HCT116 (cell line): Measurements from ENCODE around the gene FER. TPM values are rescaled to one million over a fixed set of nuclear protein-coding genes. Genes with fewer than 3 reads are reported as not detected.
"Not testable (repeated sequence)": the region's sequence is repeated elsewhere in the genome, so short reads cannot be mapped to it uniquely, and the experiment has no call there.

Experiments
- ATAC-seq: fragments of 200-7000 bp; cut with Tn5 transposase; 2 replicates; pipeline ENCODE4 v1.9.1; 2020; ENCODE audit warnings: mild to moderate bottlenecking, moderate library complexity
- BruUV-seq: library from RNA; stranded (reverse); fragments of 400-500 nt; replicated peaks from 2 replicates; lab custom pipeline; 2021; lab: Mats Ljungman, UMichigan
- CTCF ChIA-PET: fragments of 300-600 bp; sonication (Branson Sonifier 250); formaldehyde crosslinking; loops from one replicate; lab custom pipeline; 2021; ENCODE audit warnings: antibody characterized with exemption; lab: Charles Lee
- POLR2A ChIA-PET: fragments of 300-600, 350-600 bp; sonication (Branson Sonifier 250); formaldehyde crosslinking; loops from one replicate; lab custom pipeline; 2021; ENCODE audit warnings: antibody characterized with exemption; lab: Charles Lee
- RAD21 ChIA-PET, 2 experiments: fragments of 300-600 bp; sonication (Branson Sonifier 250); formaldehyde crosslinking; loops; one replicate each; lab custom pipeline; 2023; ENCODE audit warnings: low total read pairs in 2 of 2; ENCODE audit not compliant: uncharacterized antibody in 2 of 2, unreplicated experiment in 2 of 2, low non-redundant PET in 1 of 2; lab: Charles Lee
- DNase-seq: peaks from one replicate; pipeline ENCODE4 v3.0.0-alpha.2; 2010; ENCODE audit warnings: low read depth, low spot score
- H2AFZ ChIP-seq: fragments of 200-600 bp; shearing (Covaris generic), sonication (generic); 2 replicates; pipeline ENCODE4 v1.6.1; 2017; ENCODE audit warnings: low read depth, mixed run types, mixed read lengths, antibody characterized with exemption, low read length; ENCODE audit not compliant: poor library complexity, severe bottlenecking
- H3K27ac ChIP-seq: 2 replicates; pipeline ENCODE4 v1.5.1; 2012; ENCODE audit warnings: low read depth, low read length
- H3K27me3 ChIP-seq: fragments of 200-600 bp; sonication (generic); 2 replicates; pipeline ENCODE4 v1.6.1; 2016; ENCODE audit warnings: mixed run types, low read length, mixed read lengths; ENCODE audit not compliant: insufficient read depth
- H3K36me3 ChIP-seq, 2 experiments: fragments of 200-500 bp in 1 of 2; fragments of 200-600 bp in 1 of 2; sonication (Bioruptor generic) in 1 of 2; sonication (generic) in 1 of 2; 2 replicates each; pipeline versions ENCODE4 v1.5.1 to v1.6.1; 2014 to 2016; ENCODE audit warnings: low read length in 2 of 2, inconsistent platforms in 1 of 2, mixed read lengths in 1 of 2, mixed run types in 1 of 2; ENCODE audit not compliant: insufficient read depth in 2 of 2, control insufficient read depth in 1 of 2
- H3K4me1 ChIP-seq, 2 experiments: fragments of 200-600 bp in 1 of 2; sonication (generic) in 1 of 2; 2 replicates each; pipeline versions ENCODE4 v1.5.1 to v1.6.1; 2012 to 2017; ENCODE audit warnings: low read length in 2 of 2, inconsistent platforms in 1 of 2, mild to moderate bottlenecking in 1 of 2, mixed read lengths in 1 of 2, mixed run types in 1 of 2, moderate library complexity in 1 of 2; ENCODE audit not compliant: insufficient read depth in 2 of 2, control insufficient read depth in 1 of 2
- H3K4me2 ChIP-seq: fragments of 200-600 bp; sonication (generic); 2 replicates; pipeline ENCODE4 v1.6.1; 2017; ENCODE audit warnings: mixed run types, low read length, mixed read lengths
- H3K4me3 ChIP-seq, 2 experiments: fragments of 200-600 bp in 1 of 2; sonication (generic) in 1 of 2; replicated peaks in 1 of 2; 2 replicates each; pipeline ENCODE4 v1.5.1; 2011 to 2016; ENCODE audit warnings: low read length in 2 of 2, control low read depth in 1 of 2, low read depth in 1 of 2, mild to moderate bottlenecking in 1 of 2, mixed read lengths in 1 of 2, mixed run types in 1 of 2
- H3K79me2 ChIP-seq: fragments of 200-600 bp; sonication (generic); 2 replicates; pipeline ENCODE4 v1.6.1; 2017; ENCODE audit warnings: mild to moderate bottlenecking, mixed run types, low read length, moderate library complexity, mixed read lengths; ENCODE audit not compliant: insufficient read depth
- H3K9ac ChIP-seq: fragments of 200-600 bp; sonication (generic); 2 replicates; pipeline ENCODE4 v1.6.1; 2016; ENCODE audit warnings: low read length, mixed read lengths
- H3K9me2 ChIP-seq: fragments of 200-600 bp; sonication (generic), shearing (Covaris generic); 2 replicates; pipeline ENCODE4 v1.6.1; 2017; ENCODE audit warnings: mixed run types, mild to moderate bottlenecking, moderate library complexity; ENCODE audit not compliant: insufficient read depth
- H3K9me3 ChIP-seq, 2 experiments: fragments of 200-500 bp in 1 of 2; fragments of 200-600 bp in 1 of 2; sonication (Bioruptor generic) in 1 of 2; sonication (generic) in 1 of 2; 2 replicates each; pipeline ENCODE4 v1.6.1; 2014 to 2017; ENCODE audit warnings: low read length in 2 of 2, mixed read lengths in 2 of 2, inconsistent platforms in 1 of 2, low read depth in 1 of 2, mild to moderate bottlenecking in 1 of 2, mixed run types in 1 of 2, moderate library complexity in 1 of 2; ENCODE audit not compliant: control insufficient read depth in 1 of 2, insufficient read depth in 1 of 2
- H4K20me1 ChIP-seq: fragments of 200-600 bp; sonication (generic), shearing (Covaris generic); 2 replicates; pipeline ENCODE4 v1.6.1; 2017; ENCODE audit warnings: mixed run types, mild to moderate bottlenecking, moderate library complexity; ENCODE audit not compliant: insufficient read depth
- ELF1 ChIP-seq: IDR thresholded peaks from 2 replicates; pipeline ENCODE4 v1.6.1; 2012; ENCODE audit warnings: low read depth, borderline replicate concordance
- SIN3A ChIP-seq: IDR thresholded peaks from 2 replicates; pipeline ENCODE4 v1.6.1; 2012; ENCODE audit warnings: low read depth
- intact Hi-C: fragments of 100-400 bp; cut with micrococcal nuclease; formaldehyde crosslinking; loops from 2 replicates; pipeline ENCODE4 v1.10.0; 2022
- total RNA-seq: library from RNA; stranded (reverse); gene quantifications from one replicate; pipeline ENCODE4 v1.2.1, GENCODE V29; 2021; ENCODE audit not compliant: unreplicated experiment

FER gene
- total RNA-seq, 1 experiment from 2014 or later, result 32.0 TPM

GRCh38 chr5:108992396-108993085 lies 244.8 kb downstream of the FER start:
- H3K79me2 ChIP-seq, H3K9me3 ChIP-seq, H3K4me3 ChIP-seq, H3K4me1 ChIP-seq, H3K4me2 ChIP-seq, CTCF ChIA-PET, H2AFZ ChIP-seq, POLR2A ChIA-PET, H3K9ac ChIP-seq, H3K9me2 ChIP-seq, BruUV-seq, H4K20me1 ChIP-seq, RAD21 ChIA-PET, H3K27ac ChIP-seq, intact Hi-C loops, H3K36me3 ChIP-seq, DNase-seq, ATAC-seq, H3K27me3 ChIP-seq: not testable (repeated sequence)

DNA sequence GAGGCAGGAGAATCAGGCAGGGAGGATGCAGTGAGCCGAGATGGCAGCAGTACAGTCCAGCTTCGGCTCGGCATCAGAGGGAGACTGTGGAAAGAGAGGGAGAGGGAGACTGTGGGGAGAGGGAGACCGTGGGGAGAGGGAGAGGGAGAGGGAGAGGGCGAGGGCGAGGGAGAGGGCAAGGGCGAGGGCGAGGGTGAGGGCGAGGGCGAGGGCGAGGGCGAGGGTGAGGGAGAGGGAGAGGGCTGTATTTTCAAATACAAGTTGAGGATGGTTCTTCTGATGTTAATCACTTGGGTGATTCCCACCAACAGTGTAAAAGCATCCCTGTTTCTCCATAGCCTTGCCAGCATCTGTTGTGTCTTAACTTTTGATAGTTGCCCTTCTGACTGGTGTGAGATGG lies 245.7 kb downstream of the FER start:
- H4K20me1 ChIP-seq, H3K4me3 ChIP-seq, H3K9me2 ChIP-seq, RAD21 ChIA-PET, H3K4me2 ChIP-seq, H3K9ac ChIP-seq, H3K27me3 ChIP-seq, H3K27ac ChIP-seq, ATAC-seq, POLR2A ChIA-PET, H3K4me1 ChIP-seq, H3K36me3 ChIP-seq, H3K79me2 ChIP-seq, CTCF ChIA-PET, intact Hi-C loops, H3K9me3 ChIP-seq, BruUV-seq, DNase-seq, H2AFZ ChIP-seq: not testable (repeated sequence)

GRCh38 chr5:108997720-108998119 lies 250.0 kb downstream of the FER start:
- Histone ChIP-seq H3K9ac (no peak overlapping the region), H3K27me3 (no peaks in the 10 kb centered on the region), H3K4me3 (no peak overlapping the region), H2AFZ (no peak overlapping the region), H4K20me1 (no peaks in the 10 kb centered on the region), H3K36me3 (no peaks in the 10 kb centered on the region), H3K9me3 (no peaks in the 10 kb centered on the region), H3K27ac (no peak overlapping the region), H3K4me2 (no peak overlapping the region), H3K79me2 (no peaks in the 10 kb centered on the region), H3K9me2 (no peaks in the 10 kb centered on the region), H3K4me1 (no peaks in the 10 kb centered on the region)
- CTCF ChIA-PET, result no interaction called here
- TF ChIP-seq ELF1, result no peak
- no peak for TF ChIP-seq SIN3A
- intact Hi-C loops, result no loop called here
- POLR2A ChIA-PET, result no interaction called here
- ATAC-seq, result no peak
- no peak for DNase-seq
- RAD21 ChIA-PET, result no interaction called here
- BruUV-seq, result no TSS peak
